Karpas-422 (cell line): Measurements from ENCODE around the gene C9. TPM values are rescaled to one million over a fixed set of nuclear protein-coding genes. Genes with fewer than 3 reads are reported as not detected.

ENCODE experiments used
- DNase-seq: peaks from one replicate; pipeline ENCODE4 v3.0.0-alpha.2; 2015
- H2AFZ ChIP-seq: fragments of 200-600 bp; sonication (generic); 2 replicates; pipeline ENCODE4 v1.6.1; 2014; ENCODE audit warnings: antibody characterized with exemption, low read length, mixed read lengths
- H3K27ac ChIP-seq: fragments of 200-600 bp; sonication (generic); 2 replicates; pipeline ENCODE4 v1.5.1; 2014; ENCODE audit warnings: mild to moderate bottlenecking, low read length, moderate library complexity
- H3K27me3 ChIP-seq: fragments of 200-600 bp; sonication (generic); 2 replicates; pipeline ENCODE4 v1.6.1; 2014; ENCODE audit warnings: low read length, mixed read lengths
- H3K36me3 ChIP-seq: fragments of 200-600 bp; sonication (generic); 2 replicates; pipeline ENCODE4 v1.6.1; 2014; ENCODE audit warnings: low read length, mixed read lengths; ENCODE audit not compliant: insufficient read depth
- H3K4me1 ChIP-seq: fragments of 200-600 bp; sonication (generic); 2 replicates; pipeline ENCODE4 v1.6.1; 2014; ENCODE audit warnings: mild to moderate bottlenecking, low read length, mixed read lengths
- H3K4me2 ChIP-seq: fragments of 200-600 bp; sonication (generic); 2 replicates; pipeline ENCODE4 v1.6.1; 2014; ENCODE audit warnings: low read length, low read depth, mild to moderate bottlenecking; ENCODE audit not compliant: poor library complexity, severe bottlenecking
- H3K4me3 ChIP-seq: fragments of 200-600 bp; sonication (generic); 2 replicates; pipeline ENCODE4 v1.5.1; 2014; ENCODE audit warnings: mild to moderate bottlenecking, antibody characterized with exemption, low read length, mixed read lengths
- H3K79me2 ChIP-seq: fragments of 200-600 bp; sonication (generic); 2 replicates; pipeline ENCODE4 v1.6.1; 2014; ENCODE audit warnings: mild to moderate bottlenecking, low read length, mixed read lengths
- H3K9ac ChIP-seq: fragments of 200-600 bp; sonication (generic); 2 replicates; pipeline ENCODE4 v1.6.0; 2014; ENCODE audit warnings: low read length
- H3K9me2 ChIP-seq: fragments of 200-600 bp; sonication (generic), shearing (Covaris generic); replicated peaks from 2 replicates; pipeline ENCODE4 v1.6.0; 2014; ENCODE audit warnings: mild to moderate bottlenecking, low read length, moderate library complexity; ENCODE audit not compliant: insufficient read depth
- H3K9me3 ChIP-seq: fragments of 300-700, 200-600 bp; sonication (generic); 2 replicates; pipeline ENCODE4 v1.6.1; 2014; ENCODE audit warnings: low read length, mixed read lengths
- H4K20me1 ChIP-seq: fragments of 200-600 bp; sonication (generic); 2 replicates; pipeline ENCODE4 v1.6.1; 2014; ENCODE audit warnings: mild to moderate bottlenecking, antibody characterized with exemption, low read length, low read depth; ENCODE audit not compliant: insufficient read depth
- total RNA-seq: library from RNA; depleted of rRNA; stranded (reverse); fragments of >200 nt; shearing (Covaris generic); gene quantifications from 2 replicates; pipeline ENCODE4 v1.2.3, GENCODE V29; 2014; ENCODE audit warnings: low replicate concordance

C9 gene
- total RNA-seq, 1 experiment from 2014 or later = not detected

- Histone ChIP-seq H3K9me2 (no peaks in the 10 kb centered on the region), H3K27me3 (no peaks in the 10 kb centered on the region), H3K9me3 (no peaks in the 10 kb centered on the region), H3K79me2 (no peaks in the 10 kb centered on the region), H3K36me3 (no peaks in the 10 kb centered on the region), H4K20me1 (no peaks in the 10 kb centered on the region), H3K4me2 (no peak overlapping the region), H3K27ac (no peak overlapping the region), H2AFZ (no peak overlapping the region), H3K4me1 (no peaks in the 10 kb centered on the region), H3K4me3 (no peak overlapping the region), H3K9ac (no peak overlapping the region)
- no peak for DNase-seq
These were observed 48.3 kb downstream of the C9 start for GRCh38 chr5:39315995-39316394.

- no peaks in the 10 kb centered on the region for H3K27me3 ChIP-seq
- no peaks in the 10 kb centered on the region for H3K9me3 ChIP-seq
- no peaks in the 10 kb centered on the region for H3K79me2 ChIP-seq
- no peak overlapping the region for H3K27ac ChIP-seq
- no peaks in the 10 kb centered on the region for H3K9me2 ChIP-seq
- H4K20me1 ChIP-seq = no peaks in the 10 kb centered on the region
- no peak overlapping the region for H2AFZ ChIP-seq
- no peaks in the 10 kb centered on the region for H3K36me3 ChIP-seq
- H3K4me1 ChIP-seq = no peaks in the 10 kb centered on the region
- H3K9ac ChIP-seq = no peak overlapping the region
- no peak overlapping the region for H3K4me3 ChIP-seq
- no peak overlapping the region for H3K4me2 ChIP-seq
- no peak for DNase-seq
These were observed 49.7 kb downstream of the C9 start for GRCh38 chr5:39314591-39314990.

- Histone ChIP-seq H3K9me2 (no peaks in the 10 kb centered on the region), H2AFZ (no peak overlapping the region), H3K27me3 (no peaks in the 10 kb centered on the region), H3K9me3 (no peaks in the 10 kb centered on the region), H3K36me3 (no peaks in the 10 kb centered on the region), H3K27ac (no peak overlapping the region), H3K4me3 (no peak overlapping the region), H3K79me2 (no peaks in the 10 kb centered on the region), H3K4me1 (no peaks in the 10 kb centered on the region), H3K9ac (no peak overlapping the region), H3K4me2 (no peak overlapping the region), H4K20me1 (no peaks in the 10 kb centered on the region)
- DNase-seq = no peak
These were observed 54.8 kb downstream of the C9 start for GRCh38 chr5:39309534-39309933.

- H3K36me3 ChIP-seq = no peaks in the 10 kb centered on the region
- no peaks in the 10 kb centered on the region for H3K4me1 ChIP-seq
- H3K9me3 ChIP-seq = no peaks in the 10 kb centered on the region
- H3K4me2 ChIP-seq = no peak overlapping the region
- H4K20me1 ChIP-seq = no peaks in the 10 kb centered on the region
- H3K9me2 ChIP-seq = no peaks in the 10 kb centered on the region
- no peaks in the 10 kb centered on the region for H3K79me2 ChIP-seq
- no peak overlapping the region for H2AFZ ChIP-seq
- no peaks in the 10 kb centered on the region for H3K27me3 ChIP-seq
- no peak overlapping the region for H3K4me3 ChIP-seq
- no peak overlapping the region for H3K9ac ChIP-seq
- no peak for DNase-seq
- H3K27ac ChIP-seq = no peak overlapping the region
These were observed 61.8 kb downstream of the C9 start for GRCh38 chr5:39302472-39302871.

- H3K4me1 ChIP-seq = no peaks in the 10 kb centered on the region
- no peak overlapping the region for H3K27ac ChIP-seq
- no peaks in the 10 kb centered on the region for H4K20me1 ChIP-seq
- DNase-seq = no peak
- no peaks in the 10 kb centered on the region for H3K9me3 ChIP-seq
- H3K9me2 ChIP-seq = no peaks in the 10 kb centered on the region
- H2AFZ ChIP-seq = no peak overlapping the region
- no peaks in the 10 kb centered on the region for H3K36me3 ChIP-seq
- H3K79me2 ChIP-seq = no peaks in the 10 kb centered on the region
- no peak overlapping the region for H3K4me3 ChIP-seq
- H3K27me3 ChIP-seq = no peaks in the 10 kb centered on the region
- H3K4me2 ChIP-seq = no peak overlapping the region
- H3K9ac ChIP-seq = no peak overlapping the region
These were observed 62.9 kb downstream of the C9 start for GRCh38 chr5:39301406-39301805.

- no peak overlapping the region for H2AFZ ChIP-seq
These were observed 64.3 kb downstream of the C9 start for GRCh38 chr5:39299962-39300361.

GRCh38 chr5:39294736-39295135, 69.6 kb downstream of the C9 start:
- Histone ChIP-seq H3K27me3 (no peaks in the 10 kb centered on the region), H3K27ac (no peak overlapping the region), H3K9me2 (no peaks in the 10 kb centered on the region)

More at GRCh38 chr5:39299962-39300361, 64.3 kb downstream of the C9 start:
- Histone ChIP-seq H3K36me3 (no peaks in the 10 kb centered on the region), H3K9me2 (no peaks in the 10 kb centered on the region), H4K20me1 (no peaks in the 10 kb centered on the region), H3K27ac (no peak overlapping the region), H3K9ac (no peak overlapping the region), H3K79me2 (no peaks in the 10 kb centered on the region), H3K4me3 (no peak overlapping the region), H3K4me1 (no peaks in the 10 kb centered on the region), H3K4me2 (no peak overlapping the region), H3K9me3 (no peaks in the 10 kb centered on the region), H3K27me3 (no peaks in the 10 kb centered on the region)
- no peak for DNase-seq

GRCh38 chr5:39284552-39284951, 79.7 kb downstream of the C9 start:
- Histone ChIP-seq H3K4me2 (no peak overlapping the region), H3K36me3 (no peaks in the 10 kb centered on the region), H3K27ac (no peak overlapping the region), H3K9ac (no peak overlapping the region), H3K27me3 (no peaks in the 10 kb centered on the region), H4K20me1 (no peaks in the 10 kb centered on the region), H3K79me2 (no peaks in the 10 kb centered on the region), H3K9me3 (no peaks in the 10 kb centered on the region), H2AFZ (no peak overlapping the region), H3K9me2 (no peaks in the 10 kb centered on the region), H3K4me1 (no peaks in the 10 kb centered on the region), H3K4me3 (no peak overlapping the region)
- no peak for DNase-seq

More at GRCh38 chr5:39294736-39295135, 69.6 kb downstream of the C9 start:
- Histone ChIP-seq H3K79me2 (no peaks in the 10 kb centered on the region), H3K9me3 (no peaks in the 10 kb centered on the region), H4K20me1 (no peaks in the 10 kb centered on the region), H3K4me3 (no peak overlapping the region), H3K4me1 (no peaks in the 10 kb centered on the region), H2AFZ (no peak overlapping the region), H3K9ac (no peak overlapping the region), H3K4me2 (no peak overlapping the region), H3K36me3 (no peaks in the 10 kb centered on the region)
- no peak for DNase-seq
